ENCODE measurements around the gene TTC7B. TPM values are rescaled to one million over a fixed set of nuclear protein-coding genes. Genes with fewer than 3 reads are reported as not detected.
A peak's percentile ranks its signal among the peaks of the same experiment; 100 is the strongest.

Gene TTC7B
- total RNA-seq, 2 experiments from 2014 or later, result 4.9 to 8.3 TPM

DNA sequence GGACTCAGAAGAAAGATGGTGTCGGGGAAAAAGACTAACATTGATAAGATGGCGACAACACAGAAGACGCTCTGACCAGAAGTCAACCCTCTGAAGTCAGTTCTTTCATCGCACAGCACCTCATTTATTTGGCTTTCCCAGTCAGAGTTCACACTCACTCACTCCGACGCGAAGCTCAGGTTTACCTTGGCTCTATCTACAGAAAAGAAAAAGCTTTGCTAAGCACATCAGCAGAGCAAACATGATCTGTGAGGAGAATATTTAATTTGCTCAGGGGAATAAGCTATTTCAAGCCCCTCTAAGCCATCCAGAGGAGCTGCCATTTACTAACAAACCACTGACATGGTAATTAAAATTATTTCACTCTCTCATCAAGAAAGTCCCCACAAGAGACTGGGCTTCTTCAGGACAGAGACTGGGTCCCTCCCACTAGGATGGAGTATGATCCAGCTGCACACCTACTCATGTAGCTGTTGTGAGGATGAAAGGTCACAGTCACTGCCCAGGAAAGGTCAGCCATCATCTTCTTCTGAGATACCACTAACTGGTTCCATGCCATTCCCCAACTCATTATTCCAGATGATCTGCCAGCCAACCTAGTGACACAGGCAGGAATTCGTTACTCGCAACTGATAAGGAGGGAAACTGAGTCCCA lies 111.4 kb downstream of the TTC7B start:
- H3K4me3 Mint-ChIP-seq, result no peak overlapping the region
- CTCF ChIA-PET, result interaction anchor here (1.4 kb wide), 1 partner anchor 22 kb away, joined by 3 read pairs; no protein-coding TSS in a partner anchor
- no peak for ATAC-seq
- no peak for DNase-seq
- H3K36me3 Mint-ChIP-seq, result no peaks in the 10 kb centered on the region
- H3K27me3 Mint-ChIP-seq, result peaks cover 5% of the 10 kb centered on the region
- H3K27ac Mint-ChIP-seq, result no peak overlapping the region
- no peaks in the 10 kb centered on the region for H3K9me3 Mint-ChIP-seq (ENCODE audit: low read depth)
- peaks cover 7% of the 10 kb centered on the region for H3K4me1 Mint-ChIP-seq

DNA sequence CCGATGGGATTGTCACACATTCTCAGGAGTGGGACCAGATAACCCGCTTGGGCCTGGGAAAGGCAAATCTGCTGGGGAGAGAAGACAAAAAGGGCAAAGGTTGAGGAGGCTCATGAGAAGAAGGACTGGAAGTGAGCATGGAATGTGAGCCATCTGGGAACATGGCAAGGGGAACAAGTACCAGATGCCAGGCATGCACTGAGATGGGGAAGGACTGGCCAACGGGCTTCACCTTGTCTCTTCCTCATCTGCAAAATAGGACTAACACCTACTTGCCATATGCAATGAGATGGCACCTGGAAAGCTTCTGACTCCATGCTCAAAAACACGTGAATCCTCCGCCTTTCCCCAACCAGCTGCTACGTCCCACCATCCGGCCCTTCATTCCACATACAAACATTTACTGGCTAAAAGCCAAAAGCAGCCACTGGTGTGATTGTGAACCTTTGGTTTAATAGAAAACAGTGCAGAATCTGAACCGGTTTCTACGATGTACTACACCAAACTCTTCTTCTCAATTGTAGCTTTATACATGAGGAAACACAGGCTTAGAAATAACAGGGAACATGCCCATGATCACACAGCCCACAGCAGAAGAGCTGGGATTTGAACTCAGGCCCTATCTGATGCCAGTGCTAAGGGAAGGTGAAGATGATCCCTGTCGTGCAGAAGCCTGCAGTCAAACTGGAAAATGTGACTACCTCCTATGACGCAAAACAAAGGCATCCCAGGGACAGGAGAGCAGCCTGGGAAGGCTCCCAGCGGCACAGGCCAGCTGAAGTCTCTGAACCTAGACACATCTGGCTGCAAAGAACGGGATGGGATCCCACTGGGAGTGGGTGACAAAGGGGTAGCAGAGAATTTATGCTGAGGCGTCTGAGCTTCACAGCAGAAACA lies 112.1 kb downstream of the TTC7B start:
- ATAC-seq (no peak), DNase-seq (no peak)
- peaks cover 5% of the 10 kb centered on the region for H3K27me3 Mint-ChIP-seq
- H3K36me3 Mint-ChIP-seq, result no peaks in the 10 kb centered on the region
- H3K27ac Mint-ChIP-seq, result no peak overlapping the region
- peaks cover 7% of the 10 kb centered on the region for H3K4me1 Mint-ChIP-seq
- no peak overlapping the region for H3K4me3 Mint-ChIP-seq
- no peaks in the 10 kb centered on the region for H3K9me3 Mint-ChIP-seq (ENCODE audit: low read depth)
- CTCF ChIA-PET, result interaction anchor here (1.4 kb wide), 1 partner anchor 22 kb away, joined by 3 read pairs; no protein-coding TSS in a partner anchor

DNA sequence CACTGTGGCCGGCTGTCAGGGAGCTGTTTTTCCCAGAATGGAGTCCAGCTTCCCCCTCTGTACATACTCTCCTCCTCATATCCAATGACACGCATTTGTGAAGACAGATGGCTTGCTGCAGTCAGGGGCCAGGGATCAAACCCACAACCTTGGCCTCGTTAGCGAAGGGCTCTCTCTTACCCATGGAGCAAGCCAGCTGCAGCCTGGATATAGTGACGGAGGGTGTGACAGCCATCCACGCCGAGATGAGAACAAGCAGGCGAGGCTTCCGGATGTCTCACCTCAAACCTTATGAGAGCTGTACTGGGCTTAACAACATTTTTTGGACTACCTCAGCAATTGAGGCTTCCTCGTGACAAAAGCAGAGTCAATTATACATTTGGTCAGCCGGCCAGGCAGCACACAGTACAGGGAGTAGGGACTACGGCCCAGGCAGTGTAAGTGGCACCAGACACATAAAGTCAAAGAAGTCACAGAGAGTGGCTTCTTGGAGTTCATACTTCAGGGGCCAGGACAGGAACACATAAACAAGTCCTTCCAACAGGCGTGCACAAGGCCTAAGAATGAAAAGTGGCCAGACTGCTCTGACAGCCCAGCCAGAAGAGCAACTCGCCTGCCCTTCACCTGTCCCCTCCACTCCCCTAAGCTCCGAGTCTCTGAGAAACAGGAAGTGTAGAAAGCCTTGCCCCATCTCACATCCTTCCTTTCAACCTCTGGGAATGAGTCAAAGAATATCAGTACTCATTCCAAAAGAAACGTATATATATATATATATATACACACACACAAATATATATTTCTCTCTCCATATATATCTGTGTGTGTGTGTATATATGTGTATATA lies 115.1 kb downstream of the TTC7B start:
- Mint-ChIP-seq H3K4me1 (peaks cover 12% of the 10 kb centered on the region), H3K36me3 (no peaks in the 10 kb centered on the region), H3K27me3 (peaks cover 5% of the 10 kb centered on the region), H3K27ac (no peak overlapping the region), H3K4me3 (no peak overlapping the region), H3K9me3 (ENCODE audit: low read depth) (no peaks in the 10 kb centered on the region)
- ATAC-seq (no peak), DNase-seq (no peak)
- CTCF ChIA-PET, result no interaction called here

DNA sequence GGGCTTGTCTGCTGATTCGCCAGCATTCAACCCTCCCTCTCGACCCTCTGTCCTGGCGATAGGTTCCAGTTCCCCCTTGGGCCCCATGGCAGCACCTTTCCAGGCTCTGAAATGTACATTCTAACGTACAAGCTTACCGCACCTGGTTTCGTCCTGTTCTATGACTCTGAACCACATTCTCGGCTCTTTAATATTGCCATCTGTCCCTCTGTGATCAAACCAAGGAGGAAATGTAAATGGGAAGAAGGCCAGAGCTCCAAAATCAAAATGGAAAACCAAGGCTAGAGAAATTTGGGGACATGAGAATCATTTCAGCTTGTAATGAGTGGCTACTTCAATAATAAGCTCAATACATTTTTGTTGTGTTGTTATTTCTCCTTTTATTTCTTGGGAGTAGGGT lies 117.2 kb downstream of the TTC7B start:
- Mint-ChIP-seq H3K4me1 (peaks cover 12% of the 10 kb centered on the region), H3K36me3 (no peaks in the 10 kb centered on the region), H3K4me3 (no peak overlapping the region), H3K27me3 (no peaks in the 10 kb centered on the region), H3K27ac (no peak overlapping the region), H3K9me3 (ENCODE audit: low read depth) (no peaks in the 10 kb centered on the region)
- CTCF ChIA-PET, result interaction anchor here (0.8 to 1.2 kb wide), 3 partner anchors 57 to 330 kb away, joined by 3 to 4 read pairs (median 3); no protein-coding TSS in a partner anchor
- no peak for ATAC-seq
- DNase-seq, result no peak

DNA sequence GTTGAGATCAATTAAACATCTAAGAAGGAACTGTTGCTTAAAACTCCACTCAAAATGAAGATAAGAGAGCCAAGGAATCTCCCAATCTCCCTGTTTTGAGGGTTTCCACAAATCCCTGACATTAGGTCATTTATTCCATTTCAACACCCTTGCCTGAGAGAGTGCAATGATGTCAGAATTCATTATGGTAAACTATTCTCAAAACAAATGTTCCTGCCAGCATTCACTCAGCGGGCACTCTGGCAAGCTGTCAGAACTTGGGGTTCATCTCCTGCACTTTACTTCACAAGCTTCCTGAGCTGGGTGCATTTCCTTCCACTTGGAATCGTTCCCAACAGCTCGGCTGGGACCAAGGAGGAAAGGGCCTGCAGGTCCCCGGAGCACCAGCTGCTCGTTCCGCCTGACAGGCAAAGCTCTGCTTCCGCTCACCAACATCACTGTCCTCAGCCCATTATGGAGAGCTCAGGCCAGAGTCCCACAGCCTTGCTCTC lies 117.8 kb downstream of the TTC7B start:
- H3K36me3 Mint-ChIP-seq, result no peaks in the 10 kb centered on the region
- no peaks in the 10 kb centered on the region for H3K27me3 Mint-ChIP-seq
- CTCF ChIA-PET, result interaction anchor here (0.9 to 2.5 kb wide), 9 partner anchors 18 to 390 kb away, joined by 3 to 20 read pairs (median 5); no protein-coding TSS in a partner anchor
- DNase-seq, result no peak
- peaks cover 16% of the 10 kb centered on the region for H3K4me1 Mint-ChIP-seq
- H3K9me3 Mint-ChIP-seq (ENCODE audit: low read depth), result no peaks in the 10 kb centered on the region
- H3K27ac Mint-ChIP-seq, result no peak overlapping the region
- ATAC-seq, result no peak
- H3K4me3 Mint-ChIP-seq, result no peak overlapping the region

DNA sequence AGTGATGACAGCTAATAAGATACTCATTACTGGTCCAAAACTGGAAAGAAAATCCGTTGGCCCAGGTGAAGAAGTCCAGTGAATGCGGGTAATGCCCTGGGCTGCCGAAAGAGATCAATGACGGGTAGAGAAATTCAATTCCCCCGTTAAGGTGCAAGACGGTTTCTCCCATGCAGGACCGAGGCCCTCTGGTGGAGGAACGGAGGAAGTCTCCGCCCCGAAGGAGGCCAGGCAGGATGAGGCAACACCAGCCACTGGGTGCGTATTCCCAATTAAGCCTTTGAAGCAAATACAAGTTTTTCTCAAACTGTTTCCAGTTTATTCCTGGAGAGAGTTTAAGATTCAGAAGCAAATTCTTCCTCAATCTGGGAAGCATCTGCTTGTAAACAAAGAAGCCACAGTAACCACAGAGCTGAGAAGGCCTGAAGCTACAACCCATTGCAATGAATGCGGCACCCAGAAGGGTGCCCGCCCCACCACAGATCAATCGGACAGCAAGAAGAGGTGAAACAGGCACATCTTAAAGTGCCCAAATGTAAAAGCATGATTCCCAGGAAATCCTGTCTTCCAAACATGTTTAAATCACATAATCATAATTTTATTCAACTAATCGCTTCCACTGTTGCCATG lies 118.5 kb downstream of the TTC7B start:
- CTCF ChIA-PET, result interaction anchor here (0.8 to 2.5 kb wide), 19 partner anchors 10 to 409 kb away, joined by 3 to 20 read pairs (median 4); no protein-coding TSS in a partner anchor
- DNase-seq, result peak; percentile 85
- no peaks in the 10 kb centered on the region for H3K27me3 Mint-ChIP-seq
- no peak overlapping the region for H3K4me3 Mint-ChIP-seq
- no peaks in the 10 kb centered on the region for H3K36me3 Mint-ChIP-seq
- H3K9me3 Mint-ChIP-seq (ENCODE audit: low read depth), result no peaks in the 10 kb centered on the region
- no peak overlapping the region for H3K27ac Mint-ChIP-seq
- peaks cover 21% of the 10 kb centered on the region for H3K4me1 Mint-ChIP-seq
- peak; percentile 88 for ATAC-seq

GRCh38 chr14:90697132-90697531 lies 119.1 kb downstream of the TTC7B start:
- H3K4me1 Mint-ChIP-seq, result peaks cover 22% of the 10 kb centered on the region
- no peak overlapping the region for H3K4me3 Mint-ChIP-seq
- no peaks in the 10 kb centered on the region for H3K9me3 Mint-ChIP-seq (ENCODE audit: low read depth)
- CTCF ChIA-PET, result interaction anchor here (0.7 to 2.5 kb wide), 21 partner anchors 10 to 408 kb away, joined by 3 to 20 read pairs (median 4); no protein-coding TSS in a partner anchor
- no peak for ATAC-seq
- H3K27ac Mint-ChIP-seq, result no peak overlapping the region
- H3K27me3 Mint-ChIP-seq, result no peaks in the 10 kb centered on the region
- no peak for DNase-seq
- H3K36me3 Mint-ChIP-seq, result no peaks in the 10 kb centered on the region

DNA sequence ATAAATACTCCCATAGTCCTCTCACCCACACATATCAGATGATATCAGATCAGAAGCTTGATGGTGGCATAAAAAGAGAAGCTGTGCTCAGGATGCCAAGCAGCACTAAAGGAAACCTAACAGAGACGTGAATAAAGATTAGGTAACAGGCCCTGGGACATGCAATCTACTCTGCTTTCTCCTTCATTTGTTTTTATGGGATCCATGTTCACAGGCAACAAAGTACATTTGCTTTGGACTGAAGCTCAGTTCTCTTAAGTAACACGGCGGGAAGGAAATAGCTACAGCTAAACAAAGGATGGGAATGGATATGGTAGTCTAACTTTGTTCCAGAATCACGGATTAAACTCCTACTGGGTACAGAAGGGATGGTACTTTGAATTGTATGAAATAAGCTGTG lies 119.5 kb downstream of the TTC7B start:
- ATAC-seq (no peak), DNase-seq (no peak)
- H3K4me1 Mint-ChIP-seq, result peaks cover 20% of the 10 kb centered on the region
- no peaks in the 10 kb centered on the region for H3K27me3 Mint-ChIP-seq
- CTCF ChIA-PET, result interaction anchor here (0.7 to 2.5 kb wide), 20 partner anchors 10 to 408 kb away, joined by 3 to 20 read pairs (median 4); no protein-coding TSS in a partner anchor
- no peak overlapping the region for H3K4me3 Mint-ChIP-seq
- no peaks in the 10 kb centered on the region for H3K9me3 Mint-ChIP-seq (ENCODE audit: low read depth)
- H3K36me3 Mint-ChIP-seq, result no peaks in the 10 kb centered on the region
- H3K27ac Mint-ChIP-seq, result no peak overlapping the region

DNA sequence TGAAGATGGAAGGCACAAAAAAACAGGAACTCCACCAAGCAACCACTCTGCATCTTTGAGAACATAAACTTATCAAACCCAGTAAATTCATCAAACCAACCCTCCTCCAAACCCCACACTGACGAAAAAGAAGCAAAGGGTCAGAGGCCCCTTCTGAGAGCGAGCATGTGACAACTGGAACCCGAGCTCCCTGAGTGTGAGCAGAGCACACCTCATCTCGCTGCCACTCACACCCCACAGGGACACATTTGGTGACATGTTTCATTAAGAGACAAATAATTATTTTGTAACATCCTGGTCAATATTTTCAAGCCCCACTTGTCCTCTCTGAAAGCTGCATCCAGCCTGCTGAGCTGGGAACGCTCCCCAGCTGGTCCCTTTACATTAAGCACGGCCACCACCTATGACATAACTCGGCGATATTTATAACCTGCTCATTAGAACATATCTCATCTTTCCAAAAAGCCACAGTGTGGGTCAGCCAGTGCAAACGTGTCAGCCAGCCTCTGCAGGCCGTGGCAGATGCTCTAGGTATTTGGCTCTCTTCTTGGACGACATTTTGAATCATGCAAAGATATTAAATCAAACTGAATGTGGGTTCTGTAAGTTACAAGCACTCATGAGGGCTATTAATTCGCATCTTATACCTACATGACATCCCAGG lies 120.1 kb downstream of the TTC7B start:
- no peak for DNase-seq
- no peaks in the 10 kb centered on the region for H3K27me3 Mint-ChIP-seq
- no peak overlapping the region for H3K4me3 Mint-ChIP-seq
- H3K4me1 Mint-ChIP-seq, result peaks cover 16% of the 10 kb centered on the region
- no peak overlapping the region for H3K27ac Mint-ChIP-seq
- no peak for ATAC-seq
- CTCF ChIA-PET, result interaction anchor here (1.1 to 2.5 kb wide), 11 partner anchors 9 to 394 kb away, joined by 3 to 20 read pairs (median 5); no protein-coding TSS in a partner anchor
- H3K9me3 Mint-ChIP-seq (ENCODE audit: low read depth), result no peaks in the 10 kb centered on the region
- no peaks in the 10 kb centered on the region for H3K36me3 Mint-ChIP-seq

GRCh38 chr14:90693413-90693812 lies 122.8 kb downstream of the TTC7B start:
- Mint-ChIP-seq H3K27me3 (peaks cover 5% of the 10 kb centered on the region), H3K36me3 (no peaks in the 10 kb centered on the region), H3K27ac (no peak overlapping the region), H3K9me3 (ENCODE audit: low read depth) (no peaks in the 10 kb centered on the region), H3K4me1 (peaks cover 14% of the 10 kb centered on the region), H3K4me3 (no peak overlapping the region)
- ATAC-seq (no peak), DNase-seq (no peak)
- CTCF ChIA-PET, result no interaction called here

DNA sequence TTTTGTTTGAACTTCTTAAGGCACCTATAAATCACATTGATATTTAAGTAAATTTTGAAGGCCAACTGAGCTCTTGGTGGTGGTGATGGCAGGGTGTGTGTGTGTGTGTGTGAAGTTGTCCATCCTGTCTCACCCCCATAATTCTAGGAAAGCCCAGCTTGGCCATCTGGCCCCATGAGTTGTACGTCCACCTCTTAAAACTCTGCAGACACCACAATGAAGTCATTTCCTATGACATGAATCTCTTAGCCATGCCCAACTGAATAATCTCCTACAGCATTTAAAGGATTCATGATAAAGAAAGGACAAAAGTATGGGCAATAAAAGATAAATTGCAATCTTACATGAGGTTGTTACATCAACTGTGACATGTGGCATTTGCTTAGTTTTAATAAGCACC lies 123.4 kb downstream of the TTC7B start:
- Mint-ChIP-seq H3K4me1 (peaks cover 14% of the 10 kb centered on the region), H3K36me3 (no peaks in the 10 kb centered on the region), H3K27ac (no peak overlapping the region), H3K9me3 (ENCODE audit: low read depth) (no peaks in the 10 kb centered on the region), H3K27me3 (peaks cover 5% of the 10 kb centered on the region), H3K4me3 (no peak overlapping the region)
- CTCF ChIA-PET, result interaction anchor here (0.8 kb wide), 1 partner anchor 9 kb away, joined by 3 read pairs; no protein-coding TSS in a partner anchor
- no peak for ATAC-seq
- no peak for DNase-seq

DNA sequence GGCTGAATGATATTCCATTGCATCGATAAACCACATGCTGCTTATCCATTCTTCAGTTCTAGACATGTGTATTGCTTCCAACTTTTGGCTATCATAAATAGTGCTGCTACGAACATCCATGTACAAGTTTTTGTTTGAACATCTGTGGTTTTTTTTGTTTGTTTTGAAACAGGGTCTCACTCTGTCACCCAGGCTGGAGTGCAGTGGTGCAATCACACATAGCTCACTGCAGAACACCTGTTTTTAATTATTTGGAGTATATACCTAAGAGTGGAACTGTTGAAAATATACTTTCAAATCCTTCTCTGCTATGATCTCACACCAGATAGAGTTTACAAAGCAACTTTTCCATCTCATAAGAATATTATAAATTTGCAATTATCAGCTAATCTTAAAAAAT lies 124.2 kb downstream of the TTC7B start:
- Mint-ChIP-seq H3K4me3 (no peak overlapping the region), H3K27me3 (peaks cover 7% of the 10 kb centered on the region), H3K27ac (no peak overlapping the region), H3K4me1 (peaks cover 10% of the 10 kb centered on the region), H3K36me3 (no peaks in the 10 kb centered on the region), H3K9me3 (ENCODE audit: low read depth) (no peaks in the 10 kb centered on the region)
- CTCF ChIA-PET, result interaction anchor here (0.8 kb wide), 1 partner anchor 9 kb away, joined by 3 read pairs; no protein-coding TSS in a partner anchor
- DNase-seq (no peak), ATAC-seq (no peak)

All from activated CD8-positive, alpha-beta memory T cell treated with anti-CD3 and anti-CD28 coated beads, Interleukin-2, amount 10 ng/mL, durations not matched to agents 7 days and 5 days (primary cell).